K562 (cell line): ENCODE results near the gene CHN2. TPM values are rescaled to one million over a fixed set of nuclear protein-coding genes. Genes with fewer than 3 reads are reported as not detected.

Source experiments
- ATAC-seq: fragments of 200-7000 bp; cut with Tn5 transposase; 3 replicates; pipeline ENCODE4 v1.9.1; 2020; ENCODE audit warnings: moderate library complexity
- BruUV-seq: library from RNA; stranded (reverse); fragments of 400-500 nt; replicated peaks from 2 replicates; lab custom pipeline; 2021; lab: Mats Ljungman, UMichigan
- CTCF ChIA-PET: fragments of 300-600 bp; formaldehyde crosslinking; extraction: SDS; loops from one replicate; lab custom pipeline; 2021; ENCODE audit warnings: low intra/inter-chr PET ratio; lab: Yijun Ruan, JAX
- POLR2A ChIA-PET: fragments of 300-600, 350-650 bp; sonication (Branson Sonifier 250); formaldehyde crosslinking; extraction: SDS; loops from one replicate; lab custom pipeline; 2021; ENCODE audit warnings: antibody characterized with exemption, inconsistent platforms; lab: Yijun Ruan, JAX
- DNase-seq, 4 experiments: peaks; one replicate each; pipeline versions ENCODE4 v3.0.0 to v3.0.0-alpha.2; 2011 to 2018; ENCODE audit warnings: low spot score in 3 of 4, mixed read lengths in 3 of 4; ENCODE audit errors: extremely low read depth in 1 of 4
- FAIRE-seq: peaks from 2 replicates; lab custom pipeline; 2011; peaks lifted over from hg19 to GRCh38; lab: Jason Lieb, UNC
- H2AFZ ChIP-seq: 2 replicates; pipeline ENCODE4 v1.6.0; 2011; ENCODE audit warnings: low read depth, low read length, control low read depth, inconsistent platforms
- H3K27ac ChIP-seq: fragments of 200-600 bp; 3 replicates; pipeline ENCODE4 v1.8.0; 2011; ENCODE audit warnings: low read depth, mild to moderate bottlenecking, control low read depth, inconsistent platforms, low read length, moderate library complexity, mixed read lengths; ENCODE audit errors: extremely low read depth
- H3K27me3 ChIP-seq, 2 experiments: fragments of 300-600 bp in 1 of 2; 2 replicates in 1 of 2; 3 replicates in 1 of 2; pipeline versions ENCODE4 v1.6.0 to v1.8.0; 2011; ENCODE audit warnings: inconsistent platforms in 2 of 2, low read length in 2 of 2, mild to moderate bottlenecking in 1 of 2, mixed read lengths in 1 of 2, moderate library complexity in 1 of 2; ENCODE audit not compliant: control insufficient read depth in 2 of 2, insufficient read depth in 2 of 2
- H3K36me3 ChIP-seq: fragments of 300-600 bp; 3 replicates; pipeline ENCODE4 v1.8.0; 2011; ENCODE audit warnings: mild to moderate bottlenecking, low read length, inconsistent platforms; ENCODE audit not compliant: control insufficient read depth, insufficient read depth
- H3K4me1 ChIP-seq, 2 experiments: fragments of 200-600 bp in 1 of 2; replicated peaks in 1 of 2; 2 replicates in 1 of 2; 3 replicates in 1 of 2; pipeline versions ENCODE4 v1.5.1 to v1.8.0; 2011; ENCODE audit warnings: inconsistent platforms in 2 of 2, low read length in 2 of 2, mild to moderate bottlenecking in 1 of 2, mixed read lengths in 1 of 2, moderate library complexity in 1 of 2; ENCODE audit not compliant: control insufficient read depth in 2 of 2, insufficient read depth in 2 of 2
- H3K4me2 ChIP-seq: 2 replicates; pipeline ENCODE4 v1.6.1; 2011; ENCODE audit warnings: low read length, control low read depth, inconsistent platforms, mixed read lengths; ENCODE audit not compliant: insufficient read depth
- H3K4me3 ChIP-seq: fragments of 200-600 bp; sonication (generic), shearing (Covaris generic); 2 replicates; pipeline ENCODE4 v1.5.1; 2016; ENCODE audit warnings: control low read depth, inconsistent platforms
- H3K79me2 ChIP-seq: fragments of 200-600 bp; 3 replicates; pipeline ENCODE4 v1.8.0; 2011; ENCODE audit warnings: low read length, inconsistent platforms; ENCODE audit not compliant: control insufficient read depth, insufficient read depth
- H3K9ac ChIP-seq, 2 experiments: 2 replicates each; pipeline versions ENCODE4 v1.6.0 to v1.6.1; 2011; ENCODE audit warnings: low read depth in 2 of 2, low read length in 2 of 2, control low read depth in 1 of 2, inconsistent platforms in 1 of 2, mild to moderate bottlenecking in 1 of 2, mixed read lengths in 1 of 2; ENCODE audit not compliant: insufficient read depth in 1 of 2
- H3K9me1 ChIP-seq: one replicate; pipeline ENCODE4 v1.6.0; 2011; ENCODE audit warnings: inconsistent platforms, mild to moderate bottlenecking, low read length, moderate library complexity; ENCODE audit not compliant: control insufficient read depth, insufficient read depth
- H3K9me3 ChIP-seq: replicated peaks from 2 replicates; pipeline ENCODE4 v1.5.1; 2011; ENCODE audit warnings: low read depth, low read length, inconsistent platforms; ENCODE audit not compliant: control insufficient read depth, insufficient read depth
- H4K20me1 ChIP-seq: replicated peaks from 2 replicates; pipeline ENCODE4 v1.6.1; 2011; ENCODE audit warnings: low read length, inconsistent platforms, mixed read lengths; ENCODE audit not compliant: control insufficient read depth, insufficient read depth
- ATF6 ChIP-seq: sonication (generic); formaldehyde crosslinking; IDR thresholded peaks from 2 replicates; pipeline ENCODE4 v1.4.0; 2020; ENCODE audit warnings: mild to moderate bottlenecking, missing genetic modification reagents
- C11orf30 ChIP-seq: fragments of 450-650 bp; IDR thresholded peaks from 2 replicates; pipeline ENCODE4 v1.6.1; 2016; ENCODE audit warnings: low read depth, mild to moderate bottlenecking
- CREB3 ChIP-seq: fragments of 450-650 bp; conservative IDR thresholded peaks from 2 replicates; pipeline ENCODE4 v1.6.1; 2016; ENCODE audit warnings: missing genetic modification characterization, low read depth, mild to moderate bottlenecking, missing compliant biosample characterization, moderate library complexity
- HNRNPLL ChIP-seq: fragments of 200-400 bp; formaldehyde crosslinking; IDR thresholded peaks from 2 replicates; pipeline ENCODE4 v1.6.1; 2017; ENCODE audit warnings: low read length, low read depth, mild to moderate bottlenecking; ENCODE audit not compliant: poor library complexity, severe bottlenecking
- HSF4 ChIP-seq: fragments of 250-450 bp; sonication (Bioruptor Pico); IDR thresholded peaks from 2 replicates; pipeline ENCODE4 v2.1.2; 2022; ENCODE audit warnings: mild to moderate bottlenecking, moderate library complexity, borderline replicate concordance
- MITF ChIP-seq: IDR thresholded peaks from 2 replicates; pipeline ENCODE4 v1.6.1; 2014; ENCODE audit warnings: antibody characterized with exemption
- MTA2 ChIP-seq: fragments of 450-650 bp; IDR thresholded peaks from 2 replicates; pipeline ENCODE4 v1.6.1; 2016; ENCODE audit warnings: low read depth
- NCOA2 ChIP-seq, 2 experiments: fragments of 450-650 bp; IDR thresholded peaks; 2 replicates each; pipeline ENCODE4 v1.6.1; 2018; ENCODE audit warnings: mild to moderate bottlenecking in 2 of 2, moderate library complexity in 1 of 2; ENCODE audit not compliant: partially characterized antibody in 2 of 2
- RAD51 ChIP-seq: fragments of 450-650 bp; IDR thresholded peaks from 2 replicates; pipeline ENCODE4 v1.7.1; 2016; ENCODE audit warnings: low read depth, mild to moderate bottlenecking, borderline replicate concordance
- ZNF165 ChIP-seq: fragments of 250-450 bp; sonication (Bioruptor Pico); IDR thresholded peaks from 2 replicates; pipeline ENCODE4 v1.4.0; 2020; ENCODE audit warnings: borderline replicate concordance
- ZNF232 ChIP-seq: sonication (generic); formaldehyde crosslinking; IDR thresholded peaks from 2 replicates; pipeline ENCODE4 v1.8.0; 2022; ENCODE audit warnings: mild to moderate bottlenecking, missing genetic modification reagents
- ZSCAN29 ChIP-seq: fragments of 450-650 bp; IDR thresholded peaks from 2 replicates; pipeline ENCODE4 v1.6.1; 2017
- WGBS: fragments of 100-300 bp; shearing (Covaris generic); methylation state at CpG from one replicate; pipeline ENCODE4 v1.1.6; 2016; ENCODE audit warnings: low coverage, mixed read lengths; ENCODE audit not compliant: insufficient coverage; ENCODE audit errors: missing lambda C conversion rate; 5-methylcytosine and 5-hydroxymethylcytosine counted together
- in situ Hi-C: fragments of 300-500 bp; cut with MboI; formaldehyde crosslinking; loops from 4 replicates; pipeline ENCODE4 v1.15.0; 2018; ENCODE audit warnings: inconsistent platforms, mixed read lengths
- intact Hi-C: fragments of 100-400 bp; cut with micrococcal nuclease; formaldehyde crosslinking; loops from 2 replicates; pipeline ENCODE4 v1.14.2; 2022
- polyA plus RNA-seq, 8 experiments: library from polyadenylated mRNA; depleted of rRNA in 4 of 8; stranded (reverse) in 5 of 8; unstranded in 3 of 8; fragments of >200 nt; fragmentation: Nextera tagmentation in 2 of 8; fragmentation: Illumina TruSeq in 1 of 8; extraction: Ambion mirVana in 2 of 8; extraction: Trizol in 1 of 8; gene quantifications; 2 replicates each; pipeline versions ENCODE4 v1.2.1 to v1.2.3, GENCODE V29; 2011 to 2014; ENCODE audit warnings: inconsistent platforms in 1 of 8, missing spikeins in 1 of 8
- total RNA-seq, 7 experiments: library from RNA; depleted of rRNA in 6 of 7; stranded (reverse); fragments of >200 nt in 6 of 7; fragmentation: Illumina TruSeq in 2 of 7; extraction: Trizol in 2 of 7; gene quantifications; 2 replicates each; pipeline versions ENCODE4 v1.2.1 to v1.2.3, GENCODE V29; 2011 to 2021; ENCODE audit warnings: low replicate concordance in 1 of 7

The CHN2 gene
- total and polyA plus RNA-seq, 9 of the 15 experiments (the other 6 are each of a cell fraction or from before 2014, with no cell fraction given), result 0.12 to 2.1 (median 0.31) TPM; not detected in 1

- ATAC-seq (no peak), DNase-seq (no peak), FAIRE-seq (no peak)
- H3K79me2 ChIP-seq, result no peaks in the 10 kb centered on the region
- no peak overlapping the region for H3K4me3 ChIP-seq
- H3K9me1 ChIP-seq, result no peaks in the 10 kb centered on the region
- H3K9ac ChIP-seq, result no peak overlapping the region
- BruUV-seq, result no TSS peak
- intact Hi-C loops (no loop called here), in situ Hi-C loops (no loop called here)
- ChIA-PET CTCF (no interaction called here), POLR2A (no interaction called here)
- no peaks in the 10 kb centered on the region for H3K4me1 ChIP-seq
- H4K20me1 ChIP-seq, result no peaks in the 10 kb centered on the region
- H3K9me3 ChIP-seq, result no peaks in the 10 kb centered on the region
- 4% methylated on average over 5 of the region's 5 CpGs for WGBS
- no peaks in the 10 kb centered on the region for H3K27me3 ChIP-seq
- no peak overlapping the region for H3K4me2 ChIP-seq
- no peak overlapping the region for H3K27ac ChIP-seq
- H3K36me3 ChIP-seq, result no peaks in the 10 kb centered on the region
- no peak overlapping the region for H2AFZ ChIP-seq
- no peak for TF ChIP-seq C11orf30
- TF ChIP-seq RAD51, result no peak
- TF ChIP-seq ZNF165 (CRISPR knock-in tag), result no peak
- TF ChIP-seq CREB3, result no peak
- no peak for TF ChIP-seq ATF6 (CRISPR knock-in tag)
- TF ChIP-seq ZSCAN29, result no peak
- TF ChIP-seq NCOA2 (IDR thresholded peaks at IDR 0.05; ENCODE audit: partially characterized antibody in 2 of 2), result no peak
- TF ChIP-seq ZNF232 (CRISPR knock-in tag), result no peak
- no peak for TF ChIP-seq HNRNPLL
- no peak for TF ChIP-seq MITF
- no peak for TF ChIP-seq HSF4 (CRISPR knock-in tag)
- no peak for TF ChIP-seq MTA2
Measured at GRCh38 chr7:29256693-29257002, 62.1 kb downstream of the CHN2 start.
